ENCODE measurements around the gene ENPP3. TPM values are rescaled to one million over a fixed set of nuclear protein-coding genes. Genes with fewer than 3 reads are reported as not detected.

Gene ENPP3
- polyA plus RNA-seq, 1 of the 3 experiments (the other 2 are of a cell fraction) = not detected

DNA sequence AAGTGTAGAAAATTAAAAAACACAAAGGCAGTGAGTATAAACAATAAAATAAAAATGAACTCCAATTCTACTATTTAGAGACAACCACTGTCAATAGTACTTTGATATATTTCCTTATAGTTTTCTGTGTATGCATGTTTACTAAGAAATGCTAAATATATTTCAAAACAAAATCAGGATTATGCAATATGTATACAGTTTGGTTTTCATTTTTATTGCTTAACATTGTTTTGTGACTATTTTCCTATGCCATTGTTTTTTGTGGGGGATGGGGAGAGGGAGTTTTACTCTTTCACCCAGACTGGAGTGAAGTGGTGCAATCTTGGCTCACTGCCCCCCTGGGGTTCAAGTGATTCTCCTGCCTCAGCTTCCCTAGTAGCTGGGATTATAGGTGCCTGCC lies 44.5 kb downstream of the ENPP3 start:
- no peak overlapping the region for H3K4me2 ChIP-seq
- TF ChIP-seq SMC3 (IDR thresholded peaks at IDR 0.05; ENCODE audit: low read depth, low read length) (no peak), JUND (IDR thresholded peaks at IDR 0.05) (no peak), CHD2 (IDR thresholded peaks at IDR 0.05; ENCODE audit: low read length, partially characterized antibody) (no peak), NRF1 (IDR thresholded peaks at IDR 0.05; ENCODE audit: low read depth, low read length) (no peak), EP300 (IDR thresholded peaks at IDR 0.05; ENCODE audit: borderline replicate concordance in 1 of 2, low read depth in 1 of 2, low read length in 1 of 2) (no peak), FOSL2 (IDR thresholded peaks at IDR 0.05; ENCODE audit: borderline replicate concordance, low read depth) (no peak), RCOR1 (IDR thresholded peaks at IDR 0.05; ENCODE audit: low read length) (no peak), MEF2A (IDR thresholded peaks at IDR 0.05; ENCODE audit: borderline replicate concordance, low read depth) (no peak), YY1 (IDR thresholded peaks at IDR 0.05; ENCODE audit: low read depth) (no peak), NFIC (IDR thresholded peaks at IDR 0.05; ENCODE audit: borderline replicate concordance) (no peak), GABPA (IDR thresholded peaks at IDR 0.05; ENCODE audit: low read depth) (no peak), GATA2 (CRISPR knock-in tag; IDR thresholded peaks at IDR 0.05) (no peak), SIN3A (IDR thresholded peaks at IDR 0.05; ENCODE audit: borderline replicate concordance, low read depth, low read length) (no peak)
- TF ChIP-seq, protein P1, sequence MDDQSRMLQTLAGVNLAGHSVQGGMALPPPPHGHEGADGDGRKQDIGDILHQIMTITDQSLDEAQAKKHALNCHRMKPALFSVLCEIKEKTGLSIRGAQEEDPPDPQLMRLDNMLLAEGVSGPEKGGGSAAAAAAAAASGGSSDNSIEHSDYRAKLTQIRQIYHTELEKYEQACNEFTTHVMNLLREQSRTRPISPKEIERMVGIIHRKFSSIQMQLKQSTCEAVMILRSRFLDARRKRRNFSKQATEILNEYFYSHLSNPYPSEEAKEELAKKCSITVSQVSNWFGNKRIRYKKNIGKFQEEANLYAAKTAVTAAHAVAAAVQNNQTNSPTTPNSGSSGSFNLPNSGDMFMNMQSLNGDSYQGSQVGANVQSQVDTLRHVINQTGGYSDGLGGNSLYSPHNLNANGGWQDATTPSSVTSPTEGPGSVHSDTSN (IDR thresholded peaks at IDR 0.05) = no peak
- TF ChIP-seq, protein P2, sequence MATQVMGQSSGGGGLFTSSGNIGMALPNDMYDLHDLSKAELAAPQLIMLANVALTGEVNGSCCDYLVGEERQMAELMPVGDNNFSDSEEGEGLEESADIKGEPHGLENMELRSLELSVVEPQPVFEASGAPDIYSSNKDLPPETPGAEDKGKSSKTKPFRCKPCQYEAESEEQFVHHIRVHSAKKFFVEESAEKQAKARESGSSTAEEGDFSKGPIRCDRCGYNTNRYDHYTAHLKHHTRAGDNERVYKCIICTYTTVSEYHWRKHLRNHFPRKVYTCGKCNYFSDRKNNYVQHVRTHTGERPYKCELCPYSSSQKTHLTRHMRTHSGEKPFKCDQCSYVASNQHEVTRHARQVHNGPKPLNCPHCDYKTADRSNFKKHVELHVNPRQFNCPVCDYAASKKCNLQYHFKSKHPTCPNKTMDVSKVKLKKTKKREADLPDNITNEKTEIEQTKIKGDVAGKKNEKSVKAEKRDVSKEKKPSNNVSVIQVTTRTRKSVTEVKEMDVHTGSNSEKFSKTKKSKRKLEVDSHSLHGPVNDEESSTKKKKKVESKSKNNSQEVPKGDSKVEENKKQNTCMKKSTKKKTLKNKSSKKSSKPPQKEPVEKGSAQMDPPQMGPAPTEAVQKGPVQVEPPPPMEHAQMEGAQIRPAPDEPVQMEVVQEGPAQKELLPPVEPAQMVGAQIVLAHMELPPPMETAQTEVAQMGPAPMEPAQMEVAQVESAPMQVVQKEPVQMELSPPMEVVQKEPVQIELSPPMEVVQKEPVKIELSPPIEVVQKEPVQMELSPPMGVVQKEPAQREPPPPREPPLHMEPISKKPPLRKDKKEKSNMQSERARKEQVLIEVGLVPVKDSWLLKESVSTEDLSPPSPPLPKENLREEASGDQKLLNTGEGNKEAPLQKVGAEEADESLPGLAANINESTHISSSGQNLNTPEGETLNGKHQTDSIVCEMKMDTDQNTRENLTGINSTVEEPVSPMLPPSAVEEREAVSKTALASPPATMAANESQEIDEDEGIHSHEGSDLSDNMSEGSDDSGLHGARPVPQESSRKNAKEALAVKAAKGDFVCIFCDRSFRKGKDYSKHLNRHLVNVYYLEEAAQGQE (IDR thresholded peaks at IDR 0.05; ENCODE audit: low read depth, low read length) = no peak
- TF ChIP-seq, protein P3, sequence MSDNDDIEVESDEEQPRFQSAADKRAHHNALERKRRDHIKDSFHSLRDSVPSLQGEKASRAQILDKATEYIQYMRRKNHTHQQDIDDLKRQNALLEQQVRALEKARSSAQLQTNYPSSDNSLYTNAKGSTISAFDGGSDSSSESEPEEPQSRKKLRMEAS (IDR thresholded peaks at IDR 0.05; ENCODE audit: low read depth) = no peak
- TF ChIP-seq, protein P4, sequence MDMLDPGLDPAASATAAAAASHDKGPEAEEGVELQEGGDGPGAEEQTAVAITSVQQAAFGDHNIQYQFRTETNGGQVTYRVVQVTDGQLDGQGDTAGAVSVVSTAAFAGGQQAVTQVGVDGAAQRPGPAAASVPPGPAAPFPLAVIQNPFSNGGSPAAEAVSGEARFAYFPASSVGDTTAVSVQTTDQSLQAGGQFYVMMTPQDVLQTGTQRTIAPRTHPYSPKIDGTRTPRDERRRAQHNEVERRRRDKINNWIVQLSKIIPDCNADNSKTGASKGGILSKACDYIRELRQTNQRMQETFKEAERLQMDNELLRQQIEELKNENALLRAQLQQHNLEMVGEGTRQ (IDR thresholded peaks at IDR 0.05; ENCODE audit: borderline replicate concordance, low read depth, low read length) = no peak
- no peaks in the 10 kb centered on the region for H3K4me1 ChIP-seq (ENCODE audit: control insufficient read depth in 1 of 2, insufficient read depth in 2 of 2, low read depth in 1 of 2, low read length in 1 of 2)
- no peak overlapping the region for H3K4me3 ChIP-seq (ENCODE audit: low read depth in 2 of 2, low read length in 1 of 2)
- H3K27ac ChIP-seq (ENCODE audit: low read depth in 2 of 2, low read length in 1 of 2) = no peak overlapping the region
- no peaks in the 10 kb centered on the region; the same call in 1 of the 2 replicates for H3K9me2 ChIP-seq
- peaks cover 6% of the 10 kb centered on the region; the same call in 1 of the 2 replicates for H3K27me3 ChIP-seq (ENCODE audit: insufficient read depth)
- no peaks in the 10 kb centered on the region for H3F3A ChIP-seq (replicated peaks; ENCODE audit: insufficient read depth)
- ChIA-PET CTCF (no interaction called here), POLR2A (no interaction called here)
- no peak for DNase-seq
- no peaks in the 10 kb centered on the region for H3K79me2 ChIP-seq (ENCODE audit: insufficient read depth)
- no peaks in the 10 kb centered on the region for H4K20me1 ChIP-seq (ENCODE audit: insufficient read depth)
- no peaks in the 10 kb centered on the region for H3K9me3 ChIP-seq
- no peak overlapping the region for H2AFZ ChIP-seq (ENCODE audit: low read depth)
- no peak overlapping the region for H3K9ac ChIP-seq
- H3K36me3 ChIP-seq (replicated peaks in 1 of 2; ENCODE audit: control insufficient read depth in 1 of 2, insufficient read depth in 2 of 2, low read length in 1 of 2) = no peaks in the 10 kb centered on the region
